ENCODE results near the gene GALP.

DNA sequence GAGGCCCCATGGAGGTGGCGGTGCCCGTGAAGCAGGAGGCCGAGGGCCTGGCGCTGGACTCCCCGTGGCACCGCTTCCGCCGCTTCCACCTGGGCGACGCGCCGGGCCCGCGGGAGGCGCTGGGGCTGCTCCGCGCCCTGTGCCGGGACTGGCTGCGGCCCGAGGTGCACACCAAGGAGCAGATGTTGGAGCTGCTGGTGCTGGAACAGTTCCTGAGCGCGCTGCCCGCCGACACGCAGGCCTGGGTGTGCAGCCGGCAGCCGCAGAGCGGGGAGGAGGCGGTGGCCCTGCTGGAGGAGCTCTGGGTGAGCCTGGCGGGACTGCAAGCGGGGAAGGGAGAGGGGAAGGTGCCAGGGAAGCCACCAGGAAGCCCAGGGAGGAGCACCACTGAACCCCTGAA is 28.9 kb upstream of the GALP start:
- TF ChIP-seq, protein P1, sequence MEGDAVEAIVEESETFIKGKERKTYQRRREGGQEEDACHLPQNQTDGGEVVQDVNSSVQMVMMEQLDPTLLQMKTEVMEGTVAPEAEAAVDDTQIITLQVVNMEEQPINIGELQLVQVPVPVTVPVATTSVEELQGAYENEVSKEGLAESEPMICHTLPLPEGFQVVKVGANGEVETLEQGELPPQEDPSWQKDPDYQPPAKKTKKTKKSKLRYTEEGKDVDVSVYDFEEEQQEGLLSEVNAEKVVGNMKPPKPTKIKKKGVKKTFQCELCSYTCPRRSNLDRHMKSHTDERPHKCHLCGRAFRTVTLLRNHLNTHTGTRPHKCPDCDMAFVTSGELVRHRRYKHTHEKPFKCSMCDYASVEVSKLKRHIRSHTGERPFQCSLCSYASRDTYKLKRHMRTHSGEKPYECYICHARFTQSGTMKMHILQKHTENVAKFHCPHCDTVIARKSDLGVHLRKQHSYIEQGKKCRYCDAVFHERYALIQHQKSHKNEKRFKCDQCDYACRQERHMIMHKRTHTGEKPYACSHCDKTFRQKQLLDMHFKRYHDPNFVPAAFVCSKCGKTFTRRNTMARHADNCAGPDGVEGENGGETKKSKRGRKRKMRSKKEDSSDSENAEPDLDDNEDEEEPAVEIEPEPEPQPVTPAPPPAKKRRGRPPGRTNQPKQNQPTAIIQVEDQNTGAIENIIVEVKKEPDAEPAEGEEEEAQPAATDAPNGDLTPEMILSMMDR (IDR thresholded peaks at IDR 0.05; ENCODE audit: low read depth, low read length, missing input control) = no peak
- TF ChIP-seq, protein P2, sequence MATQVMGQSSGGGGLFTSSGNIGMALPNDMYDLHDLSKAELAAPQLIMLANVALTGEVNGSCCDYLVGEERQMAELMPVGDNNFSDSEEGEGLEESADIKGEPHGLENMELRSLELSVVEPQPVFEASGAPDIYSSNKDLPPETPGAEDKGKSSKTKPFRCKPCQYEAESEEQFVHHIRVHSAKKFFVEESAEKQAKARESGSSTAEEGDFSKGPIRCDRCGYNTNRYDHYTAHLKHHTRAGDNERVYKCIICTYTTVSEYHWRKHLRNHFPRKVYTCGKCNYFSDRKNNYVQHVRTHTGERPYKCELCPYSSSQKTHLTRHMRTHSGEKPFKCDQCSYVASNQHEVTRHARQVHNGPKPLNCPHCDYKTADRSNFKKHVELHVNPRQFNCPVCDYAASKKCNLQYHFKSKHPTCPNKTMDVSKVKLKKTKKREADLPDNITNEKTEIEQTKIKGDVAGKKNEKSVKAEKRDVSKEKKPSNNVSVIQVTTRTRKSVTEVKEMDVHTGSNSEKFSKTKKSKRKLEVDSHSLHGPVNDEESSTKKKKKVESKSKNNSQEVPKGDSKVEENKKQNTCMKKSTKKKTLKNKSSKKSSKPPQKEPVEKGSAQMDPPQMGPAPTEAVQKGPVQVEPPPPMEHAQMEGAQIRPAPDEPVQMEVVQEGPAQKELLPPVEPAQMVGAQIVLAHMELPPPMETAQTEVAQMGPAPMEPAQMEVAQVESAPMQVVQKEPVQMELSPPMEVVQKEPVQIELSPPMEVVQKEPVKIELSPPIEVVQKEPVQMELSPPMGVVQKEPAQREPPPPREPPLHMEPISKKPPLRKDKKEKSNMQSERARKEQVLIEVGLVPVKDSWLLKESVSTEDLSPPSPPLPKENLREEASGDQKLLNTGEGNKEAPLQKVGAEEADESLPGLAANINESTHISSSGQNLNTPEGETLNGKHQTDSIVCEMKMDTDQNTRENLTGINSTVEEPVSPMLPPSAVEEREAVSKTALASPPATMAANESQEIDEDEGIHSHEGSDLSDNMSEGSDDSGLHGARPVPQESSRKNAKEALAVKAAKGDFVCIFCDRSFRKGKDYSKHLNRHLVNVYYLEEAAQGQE (IDR thresholded peaks at IDR 0.05) = no peak
- TF ChIP-seq TAF1 (conservative IDR thresholded peaks at IDR 0.05) = no peak
- no peak for TF ChIP-seq JUND (IDR thresholded peaks at IDR 0.05)
- TF ChIP-seq, protein P3, sequence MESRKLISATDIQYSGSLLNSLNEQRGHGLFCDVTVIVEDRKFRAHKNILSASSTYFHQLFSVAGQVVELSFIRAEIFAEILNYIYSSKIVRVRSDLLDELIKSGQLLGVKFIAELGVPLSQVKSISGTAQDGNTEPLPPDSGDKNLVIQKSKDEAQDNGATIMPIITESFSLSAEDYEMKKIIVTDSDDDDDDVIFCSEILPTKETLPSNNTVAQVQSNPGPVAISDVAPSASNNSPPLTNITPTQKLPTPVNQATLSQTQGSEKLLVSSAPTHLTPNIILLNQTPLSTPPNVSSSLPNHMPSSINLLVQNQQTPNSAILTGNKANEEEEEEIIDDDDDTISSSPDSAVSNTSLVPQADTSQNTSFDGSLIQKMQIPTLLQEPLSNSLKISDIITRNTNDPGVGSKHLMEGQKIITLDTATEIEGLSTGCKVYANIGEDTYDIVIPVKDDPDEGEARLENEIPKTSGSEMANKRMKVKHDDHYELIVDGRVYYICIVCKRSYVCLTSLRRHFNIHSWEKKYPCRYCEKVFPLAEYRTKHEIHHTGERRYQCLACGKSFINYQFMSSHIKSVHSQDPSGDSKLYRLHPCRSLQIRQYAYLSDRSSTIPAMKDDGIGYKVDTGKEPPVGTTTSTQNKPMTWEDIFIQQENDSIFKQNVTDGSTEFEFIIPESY (IDR thresholded peaks at IDR 0.05) = no peak
- TF ChIP-seq FOXA1 (IDR thresholded peaks at IDR 0.05) = no peak
- TF ChIP-seq, protein P4, sequence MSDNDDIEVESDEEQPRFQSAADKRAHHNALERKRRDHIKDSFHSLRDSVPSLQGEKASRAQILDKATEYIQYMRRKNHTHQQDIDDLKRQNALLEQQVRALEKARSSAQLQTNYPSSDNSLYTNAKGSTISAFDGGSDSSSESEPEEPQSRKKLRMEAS (IDR thresholded peaks at IDR 0.05) = no peak
- no peak for TF ChIP-seq GABPA (IDR thresholded peaks at IDR 0.05 in 1 of 2, conservative IDR thresholded peaks at IDR 0.05 in 1 of 2)
- TF ChIP-seq YY1 (IDR thresholded peaks at IDR 0.05) = no peak
- no peak for TF ChIP-seq SP1 (IDR thresholded peaks at IDR 0.05)
- TF ChIP-seq, protein P5, sequence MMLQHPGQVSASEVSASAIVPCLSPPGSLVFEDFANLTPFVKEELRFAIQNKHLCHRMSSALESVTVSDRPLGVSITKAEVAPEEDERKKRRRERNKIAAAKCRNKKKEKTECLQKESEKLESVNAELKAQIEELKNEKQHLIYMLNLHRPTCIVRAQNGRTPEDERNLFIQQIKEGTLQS (IDR thresholded peaks at IDR 0.05) = no peak
- TF ChIP-seq RAD21 (IDR thresholded peaks at IDR 0.05) = no peak
- TF ChIP-seq RXRA (IDR thresholded peaks at IDR 0.05) = no peak
